ENCODE measurements around the gene CHCHD10.

DNA sequence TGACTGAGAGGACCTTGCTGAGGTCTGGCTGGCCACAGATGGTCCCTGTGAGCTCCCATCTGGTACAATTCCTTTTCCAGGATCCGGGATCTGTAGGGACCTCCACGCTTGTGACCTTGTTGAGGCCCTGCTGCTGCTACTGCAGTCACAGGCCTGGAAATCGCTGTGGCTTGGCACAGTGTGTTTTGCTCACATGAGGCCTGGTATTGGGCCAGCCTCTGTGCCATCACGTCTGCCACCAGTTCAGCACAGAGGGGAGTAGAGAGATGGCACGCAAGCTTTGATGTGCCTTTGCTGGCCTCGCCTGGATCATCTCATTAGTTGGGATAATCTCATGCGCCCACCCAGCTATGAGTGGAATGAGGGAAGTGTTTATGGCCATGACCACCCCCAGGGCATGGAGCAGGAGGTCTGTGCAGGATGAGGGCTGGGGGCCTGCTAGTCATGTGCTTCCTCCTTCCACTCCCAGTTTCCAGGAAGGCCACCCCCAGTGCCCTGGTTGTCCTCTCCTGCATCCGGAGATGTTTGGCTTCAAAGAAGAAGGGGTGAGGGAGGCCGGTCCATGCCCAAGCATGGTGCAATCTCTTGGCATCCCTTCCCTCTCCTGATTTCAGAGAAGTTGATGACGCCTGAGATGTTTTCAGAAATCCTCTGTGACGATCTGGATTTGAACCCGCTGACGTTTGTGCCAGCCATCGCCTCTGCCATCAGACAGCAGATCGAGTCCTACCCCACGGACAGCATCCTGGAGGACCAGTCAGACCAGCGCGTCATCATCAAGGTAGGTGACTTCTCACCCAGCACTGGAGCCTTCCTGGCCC, 48.6 kb upstream of the CHCHD10 start:
- no peak for TF ChIP-seq EZH2 (IDR thresholded peaks at IDR 0.05; ENCODE audit: insufficient read depth, poor library complexity, severe bottlenecking)
- TF ChIP-seq EZH2phosphoT487 (IDR thresholded peaks at IDR 0.05; ENCODE audit: insufficient read depth, low read depth): no peak

Measured in GM23248 (cell line).